ENCODE results near the gene ZNF662. TPM values are rescaled to one million over a fixed set of nuclear protein-coding genes. Genes with fewer than 3 reads are reported as not detected.

The ZNF662 gene
- total RNA-seq, 3 donors from 2014 or later (not counting 1 experiment from before 2014, with no cell fraction given), result 1.2 to 2.7 (median 1.7) TPM

Other genes with a start within 250 kb of the ZNF662 start
- gene KLHL40, start 220.6 kb upstream of the ZNF662 start, total RNA-seq, result not detected
- gene HHATL, start 203.3 kb upstream of the ZNF662 start, total RNA-seq, result not detected
- under 1 TPM; 0.35 to 0.88 (median 0.47) TPM for gene CCDC13, start 132.9 kb upstream of the ZNF662 start, total RNA-seq
- gene HIGD1A, start 101.7 kb upstream of the ZNF662 start, total RNA-seq, result 10 to 100 TPM; 24.5 to 28.5 (median 28.2) TPM
- under 1 TPM; 0.56 to 0.95 (median 0.72) TPM for gene ACKR2, start 96.7 kb upstream of the ZNF662 start, total RNA-seq
- gene CYP8B1, start 30.3 kb upstream of the ZNF662 start, total RNA-seq, result not detected
- under 1 TPM in 2 of 3 donors, not detected in 1; 0.12 to 0.34 TPM for gene GASK1A, start 73.2 kb downstream of the ZNF662 start, total RNA-seq
- gene POMGNT2, start 199.9 kb downstream of the ZNF662 start, total RNA-seq, result 1 to 10 TPM; 4.3 to 7.4 (median 6.6) TPM